Measurements from ENCODE around the gene SLCO3A1.
"Not testable (repeated sequence)": the region's sequence is repeated elsewhere in the genome, so short reads cannot be mapped to it uniquely, and the experiment has no call there.

SLCO3A1 gene

GRCh38 chr15:92161039-92161670 lies 307.6 kb downstream of the SLCO3A1 start:
- no peak for DNase-seq (ENCODE audit: low read depth)

DNA sequence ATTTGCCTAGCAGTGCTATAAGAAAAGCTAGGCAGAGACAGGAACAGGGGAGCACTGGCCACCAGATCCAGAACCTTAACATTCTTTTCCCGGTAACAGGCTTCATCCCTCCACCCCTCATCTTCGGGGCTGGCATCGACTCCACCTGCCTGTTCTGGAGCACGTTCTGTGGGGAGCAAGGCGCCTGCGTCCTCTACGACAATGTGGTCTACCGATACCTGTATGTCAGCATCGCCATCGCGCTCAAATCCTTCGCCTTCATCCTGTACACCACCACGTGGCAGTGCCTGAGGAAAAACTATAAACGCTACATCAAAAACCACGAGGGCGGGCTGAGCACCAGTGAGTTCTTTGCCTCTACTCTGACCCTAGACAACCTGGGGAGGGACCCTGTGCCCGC lies 309.1 kb downstream of the SLCO3A1 start:
- no peak for DNase-seq (ENCODE audit: low read depth)

DNA sequence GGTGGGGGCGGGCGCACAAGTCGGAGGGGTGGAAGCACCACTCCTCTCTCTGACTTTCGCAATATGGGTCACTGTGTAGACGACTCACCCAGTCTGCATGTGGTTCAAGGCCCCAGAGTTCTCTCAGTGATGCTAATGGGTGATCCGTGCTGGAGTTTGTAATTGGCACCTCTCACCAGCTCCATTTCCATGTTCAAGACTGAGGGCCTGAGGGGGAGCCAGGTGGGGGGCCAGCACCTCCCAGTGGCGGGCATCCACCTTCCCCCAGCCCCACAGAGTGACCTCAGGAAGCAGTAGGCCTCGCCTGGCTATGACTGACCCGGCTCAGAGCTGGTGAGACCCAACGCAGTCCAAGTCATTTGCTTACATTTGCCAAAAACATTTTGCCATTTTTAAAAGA lies 310.1 kb downstream of the SLCO3A1 start:
- DNase-seq (ENCODE audit: low read depth) = no peak

- DNase-seq (ENCODE audit: low read depth) = no peak
Observed at GRCh38 chr15:92164327-92165000, 311.0 kb downstream of the SLCO3A1 start.

GRCh38 chr15:92165001-92165346 lies 311.5 kb downstream of the SLCO3A1 start:
- no peak for DNase-seq (ENCODE audit: low read depth)

DNA sequence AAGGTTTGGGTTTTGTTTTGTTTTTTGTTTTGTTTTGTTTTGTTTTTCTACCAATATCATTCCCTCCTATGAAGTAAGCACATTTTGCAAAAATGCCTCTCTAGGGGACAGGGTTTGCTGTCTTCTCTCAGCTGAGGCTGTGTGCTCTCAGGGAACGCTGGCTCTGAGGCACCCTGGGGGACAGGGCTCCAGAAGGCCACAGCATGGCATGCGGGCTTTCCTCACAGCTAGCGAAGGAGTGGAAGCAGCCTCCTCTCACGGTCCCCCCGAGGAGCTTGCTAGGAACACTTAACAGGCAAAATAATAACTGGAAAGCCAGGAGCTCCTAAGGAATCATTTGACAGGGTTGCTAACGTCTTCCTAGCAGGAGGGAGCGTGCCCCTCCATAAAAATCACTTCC lies 312.5 kb downstream of the SLCO3A1 start:
- no peak for DNase-seq (ENCODE audit: low read depth)

DNA sequence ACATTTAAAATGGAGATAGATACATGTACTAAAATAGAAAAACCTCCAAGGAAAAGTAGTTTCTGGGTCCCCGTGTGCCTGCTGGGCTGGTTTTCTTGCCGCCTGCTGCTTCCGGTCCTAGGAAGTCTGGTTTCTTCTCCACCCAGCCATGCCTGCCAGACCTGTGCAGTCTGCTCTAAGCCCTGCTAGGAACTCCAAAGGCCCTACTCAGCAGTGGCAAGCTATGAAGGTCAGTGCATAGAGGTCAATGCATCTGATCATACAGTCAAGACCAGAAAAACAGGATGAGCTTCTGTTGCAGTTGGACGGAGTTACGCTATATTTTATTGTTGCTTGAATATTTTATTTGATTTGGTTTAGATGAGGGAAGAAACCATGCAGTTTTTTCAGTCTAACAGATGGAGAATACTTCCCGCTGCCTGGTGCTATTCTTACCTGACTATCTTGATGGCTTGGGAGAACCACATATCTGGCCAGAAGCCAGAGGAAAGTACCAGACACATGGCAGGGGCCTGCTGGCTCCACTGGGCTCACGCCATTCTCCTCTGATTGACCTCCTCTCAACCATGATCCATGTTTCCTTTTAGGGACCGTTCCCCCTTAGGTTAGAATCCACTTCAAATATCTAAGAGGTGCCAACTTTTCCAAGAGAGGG lies 313.4 kb downstream of the SLCO3A1 start:
- no peak for DNase-seq (ENCODE audit: low read depth)

DNA sequence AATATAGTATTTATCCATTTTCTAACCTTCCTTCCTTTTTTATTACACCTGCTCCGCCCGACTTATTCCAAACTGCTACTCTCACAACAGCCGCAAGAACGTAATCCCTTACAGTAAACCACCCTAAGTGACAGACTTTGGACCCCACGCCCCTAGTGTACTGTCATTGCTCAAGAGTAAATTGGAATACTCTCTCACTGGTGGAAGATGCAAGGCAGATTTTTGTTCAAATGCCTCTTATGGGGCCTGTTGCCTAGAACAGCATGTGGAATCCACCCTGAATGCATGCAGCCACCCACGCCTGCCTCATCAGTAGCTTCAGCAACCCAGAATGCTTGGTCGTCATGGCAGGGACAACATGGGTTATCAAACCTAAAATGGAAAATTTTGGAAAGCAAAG lies 313.9 kb downstream of the SLCO3A1 start:
- DNase-seq (ENCODE audit: low read depth) = no peak

DNA sequence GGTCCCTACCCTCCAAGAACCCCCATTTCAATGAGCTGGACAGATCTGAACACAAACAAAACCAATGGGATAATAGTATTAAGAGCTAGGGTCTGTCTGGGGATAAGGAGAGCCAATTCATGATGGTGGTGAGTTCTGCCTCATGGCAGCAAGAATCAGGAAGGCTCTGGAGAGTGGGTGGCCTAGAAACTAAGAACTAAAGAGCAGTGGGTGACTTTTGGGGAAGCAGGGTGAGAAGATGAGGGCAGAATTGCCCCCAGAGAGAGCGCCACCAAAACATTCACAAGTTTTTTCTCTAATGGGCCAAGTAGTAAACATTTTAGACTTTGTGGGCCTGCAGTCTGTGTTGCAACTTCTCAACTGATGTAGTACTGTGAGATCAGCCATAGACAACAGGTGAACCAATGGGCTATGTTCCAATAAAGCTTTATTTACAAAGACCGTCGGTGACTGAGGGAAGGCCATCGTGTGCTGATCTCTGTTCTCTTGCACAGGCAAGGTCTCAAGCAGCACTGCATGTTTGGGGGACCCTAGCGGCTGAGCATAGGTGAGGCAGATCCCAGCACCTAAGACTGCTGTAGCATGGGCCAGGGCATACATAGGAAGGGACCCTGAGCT lies 314.7 kb downstream of the SLCO3A1 start:
- DNase-seq (ENCODE audit: low read depth) = no peak

DNA sequence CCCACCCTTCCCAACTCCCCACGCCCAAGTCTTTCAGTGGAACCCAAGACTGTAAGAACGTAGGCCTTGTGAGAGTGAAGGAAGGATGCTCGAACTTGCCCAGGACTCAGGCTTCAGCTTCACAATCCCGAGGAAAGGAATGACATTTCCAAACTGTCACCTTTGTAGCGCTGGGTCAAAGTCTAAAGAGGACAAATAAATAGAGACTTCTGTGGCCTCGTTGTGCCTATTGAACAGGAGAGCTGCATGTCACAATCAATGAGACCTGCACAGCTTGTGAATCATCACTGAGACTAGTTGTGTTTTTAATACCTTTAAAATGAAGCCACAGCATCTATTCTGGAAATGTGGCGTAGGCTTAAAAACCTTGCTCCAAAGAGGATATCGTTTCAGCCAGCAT lies 317.4 kb downstream of the SLCO3A1 start:
- DNase-seq (ENCODE audit: low read depth) = no peak

GRCh38 chr15:92178911-92179310 lies 325.4 kb downstream of the SLCO3A1 start:
- DNase-seq (ENCODE audit: low read depth) = no peak

DNA sequence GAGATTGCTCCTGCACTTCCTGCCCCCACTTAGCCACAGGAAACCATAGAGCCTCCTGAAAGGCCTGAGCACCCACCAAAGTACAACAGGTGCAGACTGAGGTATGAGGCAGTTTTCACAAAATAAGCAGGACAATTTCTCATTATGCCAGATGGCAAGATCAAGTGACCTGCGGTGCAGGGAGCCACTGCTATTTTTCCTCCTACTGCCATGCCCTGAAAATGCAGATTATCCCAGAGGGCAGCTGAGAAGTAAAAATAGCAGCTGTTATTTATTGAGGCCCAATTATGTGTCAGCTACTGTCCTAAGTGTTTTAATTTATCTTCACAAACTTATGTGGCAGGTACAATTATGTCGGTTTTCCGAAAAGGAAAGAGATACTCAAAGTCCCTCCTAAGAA lies 330.6 kb downstream of the SLCO3A1 start:
- DNase-seq (ENCODE audit: low read depth) = no peak

DNA sequence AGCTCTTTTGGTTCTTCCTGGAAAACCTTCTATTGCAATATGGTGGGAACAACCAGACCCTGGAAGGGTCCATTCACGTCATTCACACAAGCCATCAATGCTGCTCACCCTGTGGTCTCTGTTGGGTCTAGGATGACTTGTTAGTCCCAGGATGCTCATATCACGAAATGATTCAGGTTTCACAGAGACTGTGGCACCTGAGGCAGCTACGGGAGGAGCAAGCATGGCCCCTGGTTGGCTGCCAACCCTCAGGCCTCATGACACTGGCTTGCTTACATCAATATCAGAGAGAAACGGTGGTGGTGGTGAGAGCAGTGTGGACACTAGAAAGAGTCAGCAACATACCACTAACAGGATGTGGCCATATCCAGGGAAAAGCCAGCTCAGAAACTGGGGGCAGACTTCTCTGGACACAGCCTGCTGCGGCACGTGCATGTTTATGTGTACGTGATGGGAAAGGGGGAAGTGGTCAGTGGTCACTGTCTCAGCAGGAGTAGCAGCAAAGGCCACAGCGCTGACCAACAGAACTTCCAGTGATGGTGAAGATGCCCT lies 331.2 kb downstream of the SLCO3A1 start:
- DNase-seq (ENCODE audit: low read depth) = no peak

DNA sequence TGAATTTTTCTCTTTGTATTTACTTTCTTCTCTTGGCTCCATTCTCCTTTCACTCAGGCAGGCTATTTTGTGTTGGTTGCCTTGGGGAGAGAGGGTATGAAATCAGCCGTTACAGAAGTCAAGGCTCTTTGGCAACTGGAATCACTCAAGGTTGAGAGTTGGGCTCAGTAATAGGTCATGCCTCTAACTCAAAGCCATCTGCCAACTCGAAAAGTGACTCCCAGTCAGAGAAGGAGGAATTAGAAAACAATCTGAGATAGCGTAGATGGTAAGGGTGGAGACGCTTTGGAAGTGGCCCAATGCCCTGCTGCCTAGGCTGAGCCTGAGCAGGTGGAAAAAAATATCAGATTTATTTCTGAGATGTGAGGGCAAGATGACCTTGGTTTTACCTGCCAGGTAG lies 334.5 kb downstream of the SLCO3A1 start:
- no peak for DNase-seq (ENCODE audit: low read depth)

- no peak for DNase-seq (ENCODE audit: low read depth)
Observed at GRCh38 chr15:92189166-92189565, 335.7 kb downstream of the SLCO3A1 start.

DNA sequence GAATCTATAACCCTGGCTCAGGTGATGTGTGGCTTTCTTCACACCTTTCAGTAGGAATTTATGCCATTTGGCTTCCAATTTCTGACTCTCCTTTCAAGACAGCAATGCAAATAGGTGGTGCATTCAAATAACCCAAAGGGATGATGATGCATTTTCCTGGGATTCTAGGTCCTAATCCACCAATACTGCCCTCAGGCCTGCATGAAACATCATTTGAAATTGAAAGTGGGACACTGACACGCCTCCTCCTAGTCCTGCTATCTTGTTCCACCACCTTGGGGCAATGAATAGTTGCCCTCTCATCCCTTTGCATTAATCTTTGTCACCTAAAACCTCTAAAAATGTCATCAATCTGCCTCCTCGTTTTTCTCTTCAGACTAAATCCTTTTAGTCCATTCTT lies 341.7 kb downstream of the SLCO3A1 start:
- DNase-seq (ENCODE audit: low read depth) = no peak

DNA sequence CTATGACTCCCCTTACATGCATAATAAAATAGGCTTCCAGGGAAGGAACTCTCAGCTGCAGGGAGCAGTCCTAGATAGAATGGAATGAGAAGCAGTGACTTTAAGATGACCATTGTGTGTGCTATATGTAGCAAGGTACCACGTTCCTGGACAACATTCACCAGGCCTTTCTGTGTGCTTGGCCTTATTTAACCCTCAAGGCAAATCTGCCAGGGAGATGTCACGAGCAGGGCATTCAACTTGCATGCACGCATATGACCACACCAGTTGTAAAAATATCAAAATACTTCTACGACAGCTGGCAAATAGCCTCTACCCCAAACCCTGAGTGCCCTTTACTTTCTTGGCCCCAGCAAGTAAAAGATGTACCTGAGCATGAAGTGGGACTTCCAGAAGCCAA lies 342.8 kb downstream of the SLCO3A1 start:
- no peak for DNase-seq (ENCODE audit: low read depth)

DNA sequence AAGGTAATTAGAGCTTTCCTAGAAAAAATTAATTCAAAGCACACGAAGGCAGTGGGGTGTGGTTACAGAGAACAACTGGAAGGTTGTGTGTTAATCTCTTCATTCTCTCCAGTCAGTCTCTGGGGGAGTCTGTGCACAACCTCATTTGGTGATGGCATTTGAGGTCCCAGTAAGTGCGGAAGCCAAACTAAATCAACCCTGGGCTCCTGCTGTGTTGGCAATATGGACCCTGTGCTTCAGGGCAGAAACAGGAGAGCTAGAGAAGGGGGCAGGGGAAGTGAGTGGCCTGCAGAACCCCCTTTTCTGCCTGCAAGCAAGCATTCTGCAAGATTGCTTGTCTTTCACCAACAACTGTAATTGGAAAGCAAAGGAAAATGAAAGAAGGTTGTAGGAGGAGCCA lies 344.2 kb downstream of the SLCO3A1 start:
- no peak for DNase-seq (ENCODE audit: low read depth)

GRCh38 chr15:92200891-92201290 lies 347.4 kb downstream of the SLCO3A1 start:
- DNase-seq (ENCODE audit: low read depth) = no peak

DNA sequence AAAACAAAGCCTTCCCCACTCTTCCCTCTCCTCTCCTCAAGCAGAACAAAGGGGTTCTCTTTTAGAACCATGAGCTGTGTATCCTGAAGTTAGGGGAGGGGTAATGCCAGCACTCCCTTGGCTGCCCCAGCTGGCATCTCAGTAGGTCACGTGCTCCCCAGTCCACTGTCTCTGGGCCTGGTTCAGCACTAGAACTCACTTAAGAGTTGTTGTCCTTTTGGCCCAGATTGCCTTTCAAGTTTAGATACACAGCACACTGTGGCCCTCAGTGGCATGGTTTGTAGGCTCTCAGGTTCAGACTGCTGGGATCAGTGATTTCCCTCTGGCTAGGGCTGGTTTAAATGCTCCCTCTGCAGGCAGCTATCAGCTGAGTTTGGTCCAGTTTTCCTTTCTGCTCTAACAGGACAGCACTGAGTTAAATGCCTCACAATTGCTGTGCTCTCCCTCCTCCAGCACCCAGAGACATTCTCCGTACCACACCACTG lies 351.8 kb downstream of the SLCO3A1 start:
- no peak for DNase-seq (ENCODE audit: low read depth)

DNA sequence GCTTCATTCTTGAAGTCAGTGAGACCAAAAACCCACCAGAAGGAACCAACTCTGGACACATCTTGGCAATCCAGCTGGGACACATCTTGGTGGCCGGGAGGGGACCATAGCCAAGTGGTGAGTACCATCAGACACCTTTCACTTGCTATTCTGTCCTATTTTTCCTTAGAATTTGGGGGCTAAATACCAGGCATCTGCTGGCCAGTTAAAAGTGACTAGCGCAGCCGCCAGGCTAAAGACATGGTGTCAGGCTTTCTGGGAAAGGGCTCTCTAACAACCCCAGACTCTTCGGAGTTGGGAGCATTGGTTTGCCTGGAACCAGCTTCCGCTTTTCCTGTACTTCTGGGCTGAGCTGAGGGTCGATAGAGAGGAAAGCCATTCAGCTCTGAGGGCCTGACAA lies 354.1 kb downstream of the SLCO3A1 start:
- DNase-seq (ENCODE audit: low read depth) = not testable (repeated sequence)
